ENCODE data around the gene MOK.

MOK gene

DNA sequence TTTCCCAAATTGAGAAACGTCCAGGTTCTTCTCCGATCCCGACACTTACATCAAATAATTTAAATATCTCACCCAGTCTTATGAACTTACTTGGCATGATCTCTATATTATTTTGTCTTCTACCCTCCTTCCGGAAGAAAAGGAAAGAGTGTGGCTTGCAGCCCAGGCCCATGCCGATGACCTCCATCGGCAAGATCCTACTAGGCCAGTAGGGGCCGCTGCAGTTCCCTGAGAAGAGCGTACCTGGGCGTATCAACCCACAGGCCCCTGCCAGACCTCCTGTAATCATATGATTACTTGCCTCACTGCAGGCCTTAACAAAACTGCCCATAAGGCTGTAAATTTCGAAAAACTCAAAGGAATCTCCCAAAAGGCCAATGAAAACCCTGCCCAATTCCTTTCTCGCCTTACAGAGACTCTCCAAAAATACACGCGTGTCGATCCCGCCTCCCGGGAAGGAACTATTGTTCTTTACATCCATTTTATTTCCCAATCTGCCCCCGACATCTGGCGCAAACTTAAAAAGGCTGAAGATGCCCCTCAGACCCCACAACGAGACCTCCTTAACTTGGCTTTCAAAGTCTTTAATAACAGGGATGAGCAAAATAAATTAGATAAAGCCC lies 69.6 kb downstream of the MOK start:
- no peak overlapping the region for H3K27ac ChIP-seq

GRCh38 chr14:102234331-102235264 lies 70.4 kb downstream of the MOK start:
- no peak for TF ChIP-seq CTCF (conservative IDR thresholded peaks at IDR 0.05)
- no peak for TF ChIP-seq ZFX (IDR thresholded peaks at IDR 0.05)
- H3K27ac ChIP-seq = no peak overlapping the region

More for the DNA sequence above, 69.6 kb downstream of the MOK start:
- TF ChIP-seq CTCF (conservative IDR thresholded peaks at IDR 0.05) (peak; percentile 97), ZFX (IDR thresholded peaks at IDR 0.05) (no peak)

DNA sequence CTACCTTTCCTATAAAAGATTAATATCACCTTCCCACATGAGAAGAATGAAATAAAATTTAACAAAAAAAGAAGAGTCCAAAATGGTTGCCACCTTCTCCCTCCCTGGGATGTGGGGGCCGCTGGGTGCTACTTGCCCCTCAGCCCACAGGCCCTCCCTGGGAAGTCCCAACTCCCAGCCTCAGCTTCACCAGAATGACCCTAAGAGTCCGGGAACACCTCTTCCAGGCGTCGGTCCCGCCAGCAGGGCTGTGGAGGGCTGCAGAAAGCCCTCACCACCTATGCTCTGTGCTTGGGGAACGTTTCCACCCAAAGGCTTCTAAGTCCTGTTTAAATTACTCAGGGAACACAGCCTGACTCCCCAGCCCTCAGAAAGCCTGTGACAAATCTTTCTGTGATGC lies 71.9 kb downstream of the MOK start:
- no peak overlapping the region for H3K27ac ChIP-seq
- no peak for TF ChIP-seq ZFX (IDR thresholded peaks at IDR 0.05)
- no peak for TF ChIP-seq CTCF (conservative IDR thresholded peaks at IDR 0.05)

- no peak overlapping the region for H3K27ac ChIP-seq
- TF ChIP-seq ZFX (IDR thresholded peaks at IDR 0.05) (no peak), CTCF (conservative IDR thresholded peaks at IDR 0.05) (no peak)
Observed at GRCh38 chr14:102232348-102232625, 72.7 kb downstream of the MOK start.

DNA sequence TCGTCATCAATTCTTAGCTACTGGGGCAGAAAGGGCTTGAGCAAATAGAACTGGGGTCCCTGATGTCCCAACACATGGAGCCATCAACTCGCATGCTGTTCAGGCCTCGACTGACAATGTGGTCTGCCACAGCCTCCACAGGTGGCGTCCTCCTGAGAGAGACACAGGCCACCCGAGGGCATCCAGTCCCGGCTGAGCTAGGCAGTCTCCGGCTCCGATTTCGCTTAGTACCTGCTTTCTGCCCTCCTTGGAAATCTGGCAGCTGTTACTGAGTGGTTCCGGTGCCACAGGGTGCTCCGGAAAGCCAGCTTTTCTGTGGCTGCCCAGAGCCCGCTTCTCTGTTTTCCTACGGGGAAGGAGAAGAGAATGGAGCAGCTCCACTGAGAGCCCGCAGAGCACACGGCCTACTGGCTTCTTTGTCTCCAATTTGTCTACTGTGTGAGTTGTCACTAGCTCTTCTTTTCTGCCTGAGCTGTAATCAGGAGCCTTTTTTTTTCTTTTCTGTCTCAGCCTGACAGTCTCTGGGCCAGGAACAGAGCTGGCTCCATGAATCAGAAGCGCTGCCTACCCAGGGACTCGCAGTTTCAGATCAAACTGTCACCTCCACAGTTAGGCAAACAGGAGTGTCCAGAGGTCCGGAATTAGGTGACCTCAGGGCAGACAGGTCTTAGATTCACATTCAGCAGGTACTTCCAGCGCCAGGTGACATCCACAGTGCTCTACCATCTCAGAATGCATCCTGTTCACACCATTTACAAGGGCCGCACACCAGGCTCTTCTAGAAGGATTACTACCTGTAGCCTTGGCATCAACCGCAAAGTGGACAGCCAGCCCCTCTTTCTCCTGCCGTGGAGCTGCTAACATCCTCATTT lies 73.3 kb downstream of the MOK start:
- TF ChIP-seq ZFX (IDR thresholded peaks at IDR 0.05) (no peak), CTCF (conservative IDR thresholded peaks at IDR 0.05) (no peak)
- H3K27ac ChIP-seq = no peak overlapping the region

DNA sequence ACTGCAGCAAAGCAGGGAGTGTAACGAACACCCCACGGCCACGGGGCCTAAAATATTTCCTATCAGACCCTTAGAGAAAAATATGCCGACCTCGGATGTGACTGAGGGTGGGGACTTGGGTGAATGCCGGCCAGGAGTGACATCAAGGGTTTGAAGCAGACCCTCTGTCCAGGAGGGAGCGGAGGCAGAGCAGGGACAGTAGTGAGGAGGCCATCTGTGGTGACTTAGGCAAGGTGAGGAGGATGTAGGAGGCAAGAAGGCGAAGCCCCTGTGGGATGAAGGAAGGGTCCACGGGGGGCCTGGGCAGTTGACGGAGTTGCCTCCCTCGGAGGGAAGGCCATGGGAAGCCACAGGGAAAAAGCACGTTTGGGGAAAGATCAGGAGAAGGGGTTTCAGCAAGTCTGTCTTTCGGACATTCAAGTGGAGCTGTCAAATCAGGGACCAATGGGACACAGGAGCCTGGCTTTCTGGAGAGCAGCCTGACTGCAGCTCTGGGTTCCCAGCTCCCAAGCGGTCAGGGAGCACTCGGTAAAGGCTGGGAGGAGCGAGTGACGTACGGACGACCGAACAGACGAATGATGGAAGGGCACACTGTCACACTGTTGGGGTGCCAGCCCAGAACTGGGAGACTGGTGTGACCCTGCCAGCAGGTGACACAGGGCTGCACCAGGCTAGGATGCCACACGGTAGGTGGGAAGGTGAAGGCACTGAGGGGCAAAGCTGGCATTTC lies 74.3 kb downstream of the MOK start:
- TF ChIP-seq ZFX (IDR thresholded peaks at IDR 0.05) (no peak), CTCF (conservative IDR thresholded peaks at IDR 0.05) (no peak)
- no peak overlapping the region for H3K27ac ChIP-seq

Data from C4-2B (cell line).